ENCODE measurements around the gene CCNY.

DNA sequence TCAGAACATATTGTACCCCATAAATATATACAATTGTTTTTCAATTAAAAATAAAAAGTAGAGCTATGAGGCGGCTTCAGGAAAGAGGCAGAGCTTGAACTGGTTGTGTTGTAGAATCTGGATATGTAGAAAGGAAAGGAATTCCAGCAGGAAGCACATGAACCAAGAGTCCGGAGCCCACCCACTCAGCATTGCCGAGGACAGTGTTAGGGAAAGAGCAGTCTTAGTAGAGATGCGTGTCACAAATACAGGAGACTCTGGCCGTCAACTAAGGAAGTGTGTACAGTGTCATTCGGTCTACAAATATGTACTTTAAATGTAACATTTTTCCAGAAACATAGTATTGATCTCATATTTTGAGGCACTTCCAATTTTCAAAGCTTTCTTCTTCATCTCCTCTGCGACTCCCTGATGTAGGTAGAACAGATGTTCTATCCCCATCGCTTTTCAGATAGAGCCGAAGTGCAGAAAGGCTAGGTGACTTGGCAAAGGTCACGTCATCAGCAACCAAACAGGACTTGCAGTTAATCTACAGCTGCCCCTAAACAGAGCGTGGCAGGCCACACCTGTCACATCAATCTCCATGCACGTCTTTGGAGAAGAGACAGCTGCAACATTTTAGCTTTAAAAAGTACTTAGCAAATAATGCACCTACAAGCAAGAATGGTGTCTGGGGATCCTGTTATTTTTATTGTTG, 243.6 kb downstream of the CCNY start:
- TF ChIP-seq POLR2A (IDR thresholded peaks at IDR 0.05) = no peak
- no peak for TF ChIP-seq CTCF (IDR thresholded peaks at IDR 0.05)
